GM18858 (cell line): ENCODE data around the gene PPM1L.
"Not testable (repeated sequence)": the region's sequence is repeated elsewhere in the genome, so short reads cannot be mapped to it uniquely, and the experiment has no call there.

ENCODE experiments used
- ATAC-seq: cut with Tn5 transposase; IDR thresholded peaks from one replicate; pipeline ENCODE4 v1.9.1; 2021; ENCODE audit not compliant: unreplicated experiment

The PPM1L gene

GRCh38 chr3:160977773-160978172, 221.7 kb downstream of the PPM1L start:
- ATAC-seq, result no peak

- peak; percentile 39 for ATAC-seq
Observed at GRCh38 chr3:160980740-160981139, 224.7 kb downstream of the PPM1L start.

GRCh38 chr3:160981217-160981938, 225.3 kb downstream of the PPM1L start:
- peak; percentile 73 for ATAC-seq

DNA sequence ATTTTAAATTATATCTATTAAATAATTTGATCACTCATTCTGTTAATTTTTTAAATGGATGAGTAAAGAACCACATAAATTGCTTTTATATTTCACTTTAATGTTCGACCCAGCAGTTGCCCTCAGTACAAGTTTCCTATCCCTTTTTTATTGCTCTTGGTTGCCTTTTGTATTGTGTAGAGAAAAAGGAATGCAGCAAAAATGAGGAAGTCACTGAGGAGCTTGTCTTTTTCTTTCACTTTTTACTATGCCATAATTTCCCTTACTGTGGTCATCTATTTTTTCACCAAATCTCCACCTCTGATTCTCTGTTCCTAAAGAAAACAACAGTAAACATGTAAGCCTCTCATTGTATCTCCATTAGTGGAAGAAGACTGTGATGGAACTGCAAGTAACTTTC, 226.5 kb downstream of the PPM1L start:
- peak; percentile 34 for ATAC-seq

DNA sequence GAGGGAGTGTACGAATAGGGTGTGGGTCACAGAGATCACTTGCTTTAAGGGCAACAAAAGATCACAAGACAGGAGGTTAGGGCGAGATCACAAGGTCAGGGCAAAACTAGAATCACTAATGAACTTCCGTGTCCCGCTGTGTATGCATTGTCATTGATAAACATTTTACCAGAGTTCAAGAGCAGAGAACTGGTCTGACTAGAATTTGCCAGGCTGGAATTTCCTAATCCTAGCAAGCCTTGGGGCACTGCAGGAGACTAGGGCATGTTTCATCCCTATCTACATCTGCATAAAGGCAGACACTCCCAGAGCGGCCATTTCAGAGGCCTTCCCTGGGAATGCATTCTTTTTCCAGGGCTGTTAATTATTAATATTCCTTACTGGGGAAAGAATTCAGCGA, 227.9 kb downstream of the PPM1L start:
- ATAC-seq, result not testable (repeated sequence)

DNA sequence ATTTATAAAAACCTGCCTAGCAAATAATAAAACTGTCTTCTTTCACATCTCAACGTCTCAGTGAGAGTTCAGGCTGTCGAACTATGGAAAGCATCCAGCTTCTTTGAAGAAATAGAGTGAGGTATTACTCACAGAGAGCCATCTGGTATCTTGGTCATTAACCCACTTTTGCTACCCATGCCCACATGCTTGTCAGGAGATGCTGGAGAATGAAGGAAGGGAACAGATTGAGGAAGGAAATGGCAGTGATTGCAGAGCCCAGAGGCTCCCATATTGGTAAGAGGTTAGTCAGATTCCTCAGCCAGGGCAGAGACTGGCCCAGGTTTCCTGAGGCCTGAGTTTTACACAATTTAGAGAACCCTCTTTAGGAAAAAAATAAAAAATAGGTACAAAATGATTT, 230.0 kb downstream of the PPM1L start:
- no peak for ATAC-seq

DNA sequence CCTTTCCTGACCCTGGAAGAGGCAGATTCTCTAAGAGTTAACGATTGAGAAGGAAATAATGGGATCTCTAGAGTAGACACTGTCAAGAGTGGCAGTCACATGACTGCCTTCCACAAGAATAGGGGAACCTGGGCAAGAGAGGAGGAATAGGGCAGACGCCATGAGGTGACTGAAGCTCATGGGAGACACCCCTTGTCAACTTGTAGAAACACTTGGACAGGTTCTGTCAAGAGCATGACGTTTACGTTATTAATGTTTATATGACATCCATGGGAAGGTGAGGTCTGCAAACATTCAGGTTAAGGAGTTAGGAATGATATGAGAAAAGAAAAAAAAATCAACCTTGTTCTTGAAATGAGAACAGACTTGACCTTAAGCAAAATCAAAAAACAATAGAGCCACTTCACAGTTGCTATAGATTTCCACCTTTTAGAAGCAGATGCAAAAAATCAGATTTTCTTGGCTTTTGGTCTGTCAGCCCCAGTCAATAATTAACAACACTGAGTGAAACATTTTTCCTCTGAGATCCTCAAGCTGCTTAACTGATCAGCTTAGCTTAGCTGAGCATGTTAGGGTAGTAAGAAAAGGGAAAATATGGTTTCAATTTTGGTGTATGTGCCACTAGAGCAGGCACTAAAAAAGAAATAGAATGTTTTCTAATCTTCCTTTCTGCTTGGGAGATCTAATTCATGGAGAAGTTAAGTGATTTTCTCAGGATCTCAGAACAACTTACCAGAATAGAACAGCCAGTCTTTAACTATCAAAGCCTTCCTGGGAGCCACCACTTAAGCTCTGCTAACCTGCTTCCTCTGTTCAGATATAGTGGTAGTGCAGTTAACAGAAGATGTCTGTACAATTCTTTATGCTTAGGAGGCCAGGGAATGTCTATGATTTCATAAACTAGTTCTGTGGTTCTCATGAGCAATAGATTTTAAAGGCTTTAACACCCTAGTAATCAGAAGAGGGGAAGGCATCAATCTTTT, 232.2 kb downstream of the PPM1L start:
- no peak for ATAC-seq

DNA sequence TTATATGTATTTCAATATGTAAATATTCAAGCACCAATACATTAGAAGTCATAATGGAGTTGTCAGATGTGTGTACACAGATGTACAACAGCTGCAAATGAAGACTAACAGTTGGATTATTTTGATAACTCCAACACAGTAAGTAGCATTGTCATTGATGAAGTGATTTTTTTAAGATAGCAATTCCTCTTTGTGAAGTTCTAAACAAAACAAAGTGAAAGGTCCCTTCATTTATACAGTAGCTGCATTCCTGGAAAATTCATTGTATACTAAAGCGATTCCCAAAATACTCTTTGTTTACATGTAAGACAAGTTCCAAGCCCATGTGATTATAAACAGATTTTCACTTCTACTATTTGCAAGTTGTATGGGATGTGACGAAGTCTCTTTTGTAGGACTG, 234.4 kb downstream of the PPM1L start:
- no peak for ATAC-seq

GRCh38 chr3:160992712-160993111, 236.7 kb downstream of the PPM1L start:
- no peak for ATAC-seq

DNA sequence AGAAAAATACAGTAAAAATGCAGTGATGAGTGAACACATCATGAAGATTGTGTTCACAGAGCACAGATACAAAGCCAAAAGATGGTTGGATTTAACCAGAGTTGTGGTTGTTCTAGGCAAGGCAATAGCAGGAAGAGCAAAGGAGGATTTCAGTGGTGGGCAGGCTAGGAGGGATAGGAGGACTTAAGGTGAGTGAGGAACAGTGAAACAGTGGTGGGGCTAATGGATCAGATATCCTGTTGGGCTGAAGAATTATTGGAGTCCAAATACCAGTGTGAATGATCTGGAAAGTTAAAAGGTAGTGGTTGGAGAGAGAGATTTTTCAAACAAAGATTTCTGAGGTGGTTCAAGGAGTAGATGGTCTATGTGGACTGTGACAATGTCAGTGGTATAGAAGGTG, 240.8 kb downstream of the PPM1L start:
- ATAC-seq, result no peak

DNA sequence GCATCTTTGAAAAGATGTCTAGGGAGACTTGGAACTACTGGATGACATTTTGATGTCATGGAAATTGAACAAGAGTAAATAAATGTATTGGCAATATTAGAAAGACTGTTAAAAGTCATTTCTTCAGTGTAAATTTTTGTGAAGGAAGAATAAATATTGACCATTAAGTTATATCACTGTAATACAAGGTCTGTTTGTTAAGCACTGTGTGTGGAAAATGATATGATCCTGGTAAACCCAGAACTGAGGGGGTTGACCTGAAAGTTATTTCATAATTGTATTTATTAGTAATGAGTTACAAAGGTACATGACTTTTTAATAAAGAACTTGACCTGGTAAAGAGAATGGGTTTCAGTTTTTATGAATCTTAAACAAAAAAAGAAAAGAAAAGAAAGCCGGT, 242.6 kb downstream of the PPM1L start:
- ATAC-seq, result no peak

GRCh38 chr3:160999274-160999673, 243.2 kb downstream of the PPM1L start:
- peak; percentile 34 for ATAC-seq

GRCh38 chr3:161008086-161008485, 252.1 kb downstream of the PPM1L start:
- no peak for ATAC-seq

DNA sequence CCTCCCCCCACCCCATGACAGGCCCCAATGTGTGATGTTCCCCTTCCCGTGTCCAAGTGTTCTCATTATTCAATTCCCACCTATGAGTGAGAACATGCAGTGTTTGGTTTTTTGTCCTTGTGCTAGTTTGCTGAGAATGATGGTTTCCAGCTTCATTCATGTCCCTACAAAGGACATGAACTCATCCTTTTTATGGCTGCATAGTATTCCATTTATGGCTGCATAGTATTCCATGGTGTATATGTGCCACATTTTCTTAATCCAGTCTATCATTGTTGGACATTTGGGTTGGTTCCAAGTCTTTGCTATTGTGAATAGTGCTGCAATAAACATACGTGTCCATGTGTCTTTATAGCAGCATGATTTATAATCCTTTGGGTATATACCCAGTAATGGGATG, 254.1 kb downstream of the PPM1L start:
- not testable (repeated sequence) for ATAC-seq

- ATAC-seq, result no peak
Observed at GRCh38 chr3:161014843-161015749, 259.1 kb downstream of the PPM1L start.

DNA sequence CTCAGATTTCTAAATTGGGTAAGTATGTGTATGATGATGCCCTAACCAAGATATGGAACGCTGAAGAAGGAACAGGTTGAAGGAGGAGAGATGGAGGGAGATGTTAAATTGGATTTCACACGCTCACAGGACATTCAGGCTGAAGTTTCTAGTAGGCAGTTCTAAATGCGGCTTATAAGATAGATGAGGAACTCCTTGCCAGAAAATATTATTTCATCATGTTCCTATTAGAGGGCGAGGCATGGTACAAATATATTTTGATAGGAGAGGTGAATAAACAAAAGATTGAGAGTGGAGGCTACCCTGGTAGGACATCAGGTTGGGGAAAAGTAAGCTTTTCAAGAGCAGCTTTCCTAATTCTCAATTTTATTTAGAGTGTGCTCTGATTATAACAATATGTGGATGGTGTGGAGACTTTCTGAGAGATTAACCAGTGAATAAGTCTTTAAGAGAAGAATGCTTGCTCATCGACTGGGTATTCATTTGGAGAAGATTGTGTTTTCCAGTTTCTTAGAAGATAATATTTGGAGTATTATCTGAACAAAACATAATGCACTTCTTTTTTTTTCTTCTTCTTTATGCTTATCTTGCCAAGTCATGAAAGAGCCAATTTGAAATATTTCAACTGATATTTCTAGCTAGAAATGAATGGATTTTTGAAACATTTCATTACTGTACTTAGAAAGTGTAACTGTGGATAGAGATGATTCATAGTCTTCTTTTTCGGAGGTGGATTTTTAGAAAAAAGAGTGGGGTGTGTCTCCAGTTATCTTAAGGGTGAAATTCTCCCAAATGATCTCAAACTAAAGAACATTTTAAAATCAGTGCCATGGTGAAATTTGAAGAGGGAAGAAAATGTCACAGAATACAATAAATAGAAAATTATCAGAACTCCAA, 260.6 kb downstream of the PPM1L start:
- ATAC-seq, result no peak

GRCh38 chr3:161017971-161018370, 261.9 kb downstream of the PPM1L start:
- no peak for ATAC-seq

- no peak for ATAC-seq
Observed at GRCh38 chr3:161020256-161020655, 264.2 kb downstream of the PPM1L start.

- ATAC-seq, result no peak
Observed at GRCh38 chr3:161025911-161026310, 269.9 kb downstream of the PPM1L start.
